Gastroesophageal sphincter (tissue), 4 donors: ENCODE measurements around the gene ADAMTS14. TPM values are rescaled to one million over a fixed set of nuclear protein-coding genes. Genes with fewer than 3 reads are reported as not detected.

Experiments
- ATAC-seq: fragments of 150-250 bp; one replicate; pipeline ENCODE4 v1.9.1; 2016; ENCODE audit warnings: mild to moderate bottlenecking, moderate library complexity
- H3K27ac ChIP-seq, 4 donors: fragments of 200-600 bp; sonication (generic) in 3 of 4; 1 replicate in 3 of 4; 2 replicates in 1 of 4; pipeline ENCODE4 v1.5.1; 2016 to 2019
- H3K27me3 ChIP-seq: fragments of 200-600 bp; sonication (generic); one replicate; pipeline ENCODE4 v1.5.1; 2019
- H3K36me3 ChIP-seq, 2 donors: fragments of 200-600 bp; sonication (generic); one replicate each; pipeline ENCODE4 v1.5.1; 2019; ENCODE audit warnings: control low read depth in 1 of 2
- H3K4me1 ChIP-seq, 3 donors: fragments of 200-600 bp; sonication (generic); 1 replicate in 2 of 3; 2 replicates in 1 of 3; pipeline ENCODE4 v1.5.1; 2016 to 2019; ENCODE audit warnings: control low read depth in 2 of 3
- H3K4me3 ChIP-seq, 2 donors: fragments of 200-600 bp; sonication (generic); one replicate each; pipeline ENCODE4 v1.5.1; 2019; ENCODE audit warnings: mild to moderate bottlenecking in 1 of 2, moderate library complexity in 1 of 2
- H3K9me3 ChIP-seq, 3 donors: fragments of 200-600 bp; sonication (generic); one replicate each; pipeline ENCODE4 v1.5.1; 2017 to 2019; ENCODE audit warnings: control low read depth in 2 of 3
- CTCF ChIP-seq, 4 experiments: fragments of 200-600 bp in 2 of 4; fragments of 450-650 bp in 2 of 4; sonication (generic) in 1 of 4; IDR thresholded peaks; one replicate each; pipeline ENCODE4 v1.5.1; 2017 to 2019; ENCODE audit warnings: antibody characterized with exemption in 4 of 4, mild to moderate bottlenecking in 2 of 4, moderate library complexity in 2 of 4
- EP300 ChIP-seq: sonication (generic); formaldehyde crosslinking; IDR thresholded peaks from one replicate; pipeline ENCODE4 v1.6.1; 2017; ENCODE audit warnings: antibody characterized with exemption, mild to moderate bottlenecking
- POLR2A ChIP-seq, 2 donors: fragments of 450-650 bp; IDR thresholded peaks; one replicate each; pipeline ENCODE4 v1.6.1; 2017; ENCODE audit warnings: antibody characterized with exemption in 2 of 2, mild to moderate bottlenecking in 2 of 2, moderate library complexity in 1 of 2
- POLR2AphosphoS5 ChIP-seq: sonication (generic); formaldehyde crosslinking; IDR thresholded peaks from one replicate; pipeline ENCODE4 v1.6.1; 2017; ENCODE audit warnings: antibody characterized with exemption
- WGBS, 2 donors: methylation state at CpG; one replicate each; pipeline ENCODE4 v1.1.5; 2018; ENCODE audit warnings: low coverage in 1 of 2; 5-methylcytosine and 5-hydroxymethylcytosine counted together
- total RNA-seq, 4 donors: library from RNA; depleted of rRNA; stranded (reverse); fragments of >200 nt; gene quantifications; one replicate each; pipeline ENCODE4 v1.1.0, GENCODE V29; 2016

Gene ADAMTS14
- total RNA-seq, 4 donors from 2014 or later, result 0.04 to 0.27 TPM; not detected in 2

- no peak for TF ChIP-seq EP300
- TF ChIP-seq POLR2AphosphoS5, result no peak
- TF ChIP-seq POLR2A (IDR thresholded peaks at IDR 0.05), result no peak
- no peak for TF ChIP-seq CTCF (IDR thresholded peaks at IDR 0.05)
- Histone ChIP-seq H3K27me3 (no peaks in the 10 kb centered on the region), H3K27ac (no peak overlapping the region), H3K36me3 (no peaks in the 10 kb centered on the region), H3K9me3 (no peaks in the 10 kb centered on the region), H3K4me1 (no peaks in the 10 kb centered on the region), H3K4me3 (no peak overlapping the region)
- WGBS, 2 donors, result 62 to 90% methylated on average over 3 to 5 of the region's 9 CpGs
- no peak for ATAC-seq
Measured at GRCh38 chr10:70778267-70778924, 106.1 kb downstream of the ADAMTS14 start.

- no peaks in the 10 kb centered on the region for H3K9me3 ChIP-seq
- no peak overlapping the region for H3K27ac ChIP-seq
- H3K4me1 ChIP-seq, result no peaks in the 10 kb centered on the region
- no peaks in the 10 kb centered on the region for H3K36me3 ChIP-seq
- H3K27me3 ChIP-seq, result no peaks in the 10 kb centered on the region
- TF ChIP-seq POLR2AphosphoS5 (no peak), EP300 (no peak), CTCF (IDR thresholded peaks at IDR 0.05) (no peak), POLR2A (IDR thresholded peaks at IDR 0.05) (no peak)
- WGBS, 2 donors, result 60% methylated on average over 1 of the region's 2 CpGs; no CpG with 5 or more reads in 1 of the 2 donors
- H3K4me3 ChIP-seq, result no peak overlapping the region
- ATAC-seq, result no peak
Measured at GRCh38 chr10:70779088-70779487, 106.8 kb downstream of the ADAMTS14 start.

GRCh38 chr10:70779511-70780369 is 107.4 kb downstream of the ADAMTS14 start:
- no peaks in the 10 kb centered on the region for H3K9me3 ChIP-seq
- H3K27me3 ChIP-seq, result no peaks in the 10 kb centered on the region
- H3K4me1 ChIP-seq, result no peaks in the 10 kb centered on the region
- no peak overlapping the region for H3K4me3 ChIP-seq
- no peak overlapping the region for H3K27ac ChIP-seq
- TF ChIP-seq CTCF (IDR thresholded peaks at IDR 0.05), result no peak
- no peak for TF ChIP-seq POLR2A (IDR thresholded peaks at IDR 0.05)
- TF ChIP-seq EP300, result no peak
- 87 to 93% methylated on average over 6 to 11 of the region's 16 CpGs for WGBS, 2 donors
- no peak for ATAC-seq
- H3K36me3 ChIP-seq, result no peaks in the 10 kb centered on the region

- TF ChIP-seq EP300 (no peak), POLR2AphosphoS5 (no peak), CTCF (IDR thresholded peaks at IDR 0.05) (no peak), POLR2A (IDR thresholded peaks at IDR 0.05) (no peak)
- 92 to 94% methylated on average over 2 to 9 of the region's 9 CpGs for WGBS, 2 donors
- Histone ChIP-seq H3K9me3 (no peaks in the 10 kb centered on the region), H3K27me3 (no peaks in the 10 kb centered on the region), H3K4me1 (no peaks in the 10 kb centered on the region), H3K36me3 (no peaks in the 10 kb centered on the region), H3K27ac (no peak overlapping the region), H3K4me3 (no peak overlapping the region)
- ATAC-seq, result no peak
Measured at GRCh38 chr10:70780370-70780760, 108.1 kb downstream of the ADAMTS14 start.

- H3K27ac ChIP-seq, result no peak overlapping the region
- TF ChIP-seq POLR2AphosphoS5 (no peak), EP300 (no peak)
- 86 to 88% methylated on average over 1 to 4 of the region's 4 CpGs for WGBS, 2 donors
- H3K4me3 ChIP-seq, result no peak overlapping the region
- no peaks in the 10 kb centered on the region for H3K27me3 ChIP-seq
- H3K9me3 ChIP-seq, result no peaks in the 10 kb centered on the region
- H3K4me1 ChIP-seq, result no peaks in the 10 kb centered on the region
- no peaks in the 10 kb centered on the region for H3K36me3 ChIP-seq
- ATAC-seq, result no peak
Measured at GRCh38 chr10:70780772-70781171, 108.5 kb downstream of the ADAMTS14 start.
